ENCODE measurements around the gene PPARGC1A.

- TF ChIP-seq, protein P1, sequence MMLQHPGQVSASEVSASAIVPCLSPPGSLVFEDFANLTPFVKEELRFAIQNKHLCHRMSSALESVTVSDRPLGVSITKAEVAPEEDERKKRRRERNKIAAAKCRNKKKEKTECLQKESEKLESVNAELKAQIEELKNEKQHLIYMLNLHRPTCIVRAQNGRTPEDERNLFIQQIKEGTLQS (IDR thresholded peaks at IDR 0.05), result no peak
- no peak for TF ChIP-seq RXRA (IDR thresholded peaks at IDR 0.05)
- TF ChIP-seq, protein P2, sequence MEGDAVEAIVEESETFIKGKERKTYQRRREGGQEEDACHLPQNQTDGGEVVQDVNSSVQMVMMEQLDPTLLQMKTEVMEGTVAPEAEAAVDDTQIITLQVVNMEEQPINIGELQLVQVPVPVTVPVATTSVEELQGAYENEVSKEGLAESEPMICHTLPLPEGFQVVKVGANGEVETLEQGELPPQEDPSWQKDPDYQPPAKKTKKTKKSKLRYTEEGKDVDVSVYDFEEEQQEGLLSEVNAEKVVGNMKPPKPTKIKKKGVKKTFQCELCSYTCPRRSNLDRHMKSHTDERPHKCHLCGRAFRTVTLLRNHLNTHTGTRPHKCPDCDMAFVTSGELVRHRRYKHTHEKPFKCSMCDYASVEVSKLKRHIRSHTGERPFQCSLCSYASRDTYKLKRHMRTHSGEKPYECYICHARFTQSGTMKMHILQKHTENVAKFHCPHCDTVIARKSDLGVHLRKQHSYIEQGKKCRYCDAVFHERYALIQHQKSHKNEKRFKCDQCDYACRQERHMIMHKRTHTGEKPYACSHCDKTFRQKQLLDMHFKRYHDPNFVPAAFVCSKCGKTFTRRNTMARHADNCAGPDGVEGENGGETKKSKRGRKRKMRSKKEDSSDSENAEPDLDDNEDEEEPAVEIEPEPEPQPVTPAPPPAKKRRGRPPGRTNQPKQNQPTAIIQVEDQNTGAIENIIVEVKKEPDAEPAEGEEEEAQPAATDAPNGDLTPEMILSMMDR (IDR thresholded peaks at IDR 0.05; ENCODE audit: low read depth, low read length, missing input control), result no peak
- TF ChIP-seq MAX (IDR thresholded peaks at IDR 0.05), result no peak
- TF ChIP-seq GABPA (IDR thresholded peaks at IDR 0.05 in 1 of 2, conservative IDR thresholded peaks at IDR 0.05 in 1 of 2), result no peak
- TF ChIP-seq RAD21 (IDR thresholded peaks at IDR 0.05), result no peak
- TF ChIP-seq YY1 (IDR thresholded peaks at IDR 0.05), result no peak
- TF ChIP-seq JUND (IDR thresholded peaks at IDR 0.05), result no peak
- TF ChIP-seq, protein P3, sequence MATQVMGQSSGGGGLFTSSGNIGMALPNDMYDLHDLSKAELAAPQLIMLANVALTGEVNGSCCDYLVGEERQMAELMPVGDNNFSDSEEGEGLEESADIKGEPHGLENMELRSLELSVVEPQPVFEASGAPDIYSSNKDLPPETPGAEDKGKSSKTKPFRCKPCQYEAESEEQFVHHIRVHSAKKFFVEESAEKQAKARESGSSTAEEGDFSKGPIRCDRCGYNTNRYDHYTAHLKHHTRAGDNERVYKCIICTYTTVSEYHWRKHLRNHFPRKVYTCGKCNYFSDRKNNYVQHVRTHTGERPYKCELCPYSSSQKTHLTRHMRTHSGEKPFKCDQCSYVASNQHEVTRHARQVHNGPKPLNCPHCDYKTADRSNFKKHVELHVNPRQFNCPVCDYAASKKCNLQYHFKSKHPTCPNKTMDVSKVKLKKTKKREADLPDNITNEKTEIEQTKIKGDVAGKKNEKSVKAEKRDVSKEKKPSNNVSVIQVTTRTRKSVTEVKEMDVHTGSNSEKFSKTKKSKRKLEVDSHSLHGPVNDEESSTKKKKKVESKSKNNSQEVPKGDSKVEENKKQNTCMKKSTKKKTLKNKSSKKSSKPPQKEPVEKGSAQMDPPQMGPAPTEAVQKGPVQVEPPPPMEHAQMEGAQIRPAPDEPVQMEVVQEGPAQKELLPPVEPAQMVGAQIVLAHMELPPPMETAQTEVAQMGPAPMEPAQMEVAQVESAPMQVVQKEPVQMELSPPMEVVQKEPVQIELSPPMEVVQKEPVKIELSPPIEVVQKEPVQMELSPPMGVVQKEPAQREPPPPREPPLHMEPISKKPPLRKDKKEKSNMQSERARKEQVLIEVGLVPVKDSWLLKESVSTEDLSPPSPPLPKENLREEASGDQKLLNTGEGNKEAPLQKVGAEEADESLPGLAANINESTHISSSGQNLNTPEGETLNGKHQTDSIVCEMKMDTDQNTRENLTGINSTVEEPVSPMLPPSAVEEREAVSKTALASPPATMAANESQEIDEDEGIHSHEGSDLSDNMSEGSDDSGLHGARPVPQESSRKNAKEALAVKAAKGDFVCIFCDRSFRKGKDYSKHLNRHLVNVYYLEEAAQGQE (IDR thresholded peaks at IDR 0.05), result no peak
- TF ChIP-seq SP1 (IDR thresholded peaks at IDR 0.05), result no peak
- no peak for TF ChIP-seq TAF1 (conservative IDR thresholded peaks at IDR 0.05)
Measured at GRCh38 chr4:23779422-23779821, 110.4 kb downstream of the PPARGC1A start.

All from liver (tissue), 3 donors.